ENCODE data around the gene ANOS1. TPM values are rescaled to one million over a fixed set of nuclear protein-coding genes. Genes with fewer than 3 reads are reported as not detected.
A peak's percentile ranks its signal among the peaks of the same experiment; 100 is the strongest.
"Not testable (repeated sequence)": the region's sequence is repeated elsewhere in the genome, so short reads cannot be mapped to it uniquely, and the experiment has no call there.

Gene ANOS1
- total RNA-seq, 1 experiment from 2014 or later: 0.22 TPM

- BruUV-seq (replicated peaks); H3K9me2 ChIP-seq (ENCODE audit: insufficient read depth); H3K27me3 ChIP-seq (ENCODE audit: insufficient read depth, low read depth); POLR2A ChIA-PET (ENCODE audit: unreplicated experiment); H3K4me3 ChIP-seq; H4K20me1 ChIP-seq (ENCODE audit: insufficient read depth); CTCF ChIA-PET; intact Hi-C loops (cut with micrococcal nuclease; ENCODE audit: unreplicated experiment); H3K9me3 ChIP-seq (ENCODE audit: insufficient read depth, low read depth); H3K36me3 ChIP-seq (ENCODE audit: low read depth); H3K79me2 ChIP-seq (ENCODE audit: low read depth); H2AFZ ChIP-seq: not testable (repeated sequence)
- peak overlapping the region; percentile 51 for H3K4me2 ChIP-seq
- peaks cover 25% of the 10 kb centered on the region for H3K4me1 ChIP-seq (replicated peaks; ENCODE audit: insufficient read depth)
- H3K27ac ChIP-seq: peak overlapping the region; percentile 91
- H3F3A ChIP-seq (ENCODE audit: insufficient read depth, low read depth): peaks cover 15% of the 10 kb centered on the region; the same call in 1 of the 2 replicates
- peak in 1 of 2 experiments; percentile 80 for DNase-seq
Measured at GRCh38 chrX:8757609-8758389, 25.9 kb upstream of the ANOS1 start.

GRCh38 chrX:8755813-8756212 lies 23.9 kb upstream of the ANOS1 start:
- Histone ChIP-seq H3K36me3 (ENCODE audit: low read depth) (no peaks in the 10 kb centered on the region), H3K4me1 (replicated peaks; ENCODE audit: insufficient read depth) (peaks cover 25% of the 10 kb centered on the region), H3K9me3 (ENCODE audit: insufficient read depth, low read depth) (no peaks in the 10 kb centered on the region), H3K27ac (no peak overlapping the region), H3K9me2 (ENCODE audit: insufficient read depth) (no peaks in the 10 kb centered on the region), H2AFZ (no peak overlapping the region), H3F3A (ENCODE audit: insufficient read depth, low read depth) (peaks cover 15% of the 10 kb centered on the region; the same call in 1 of the 2 replicates), H3K27me3 (ENCODE audit: insufficient read depth, low read depth) (no peaks in the 10 kb centered on the region), H3K79me2 (ENCODE audit: low read depth) (no peaks in the 10 kb centered on the region), H3K4me2 (no peak overlapping the region), H3K4me3 (no peak overlapping the region), H4K20me1 (ENCODE audit: insufficient read depth) (no peaks in the 10 kb centered on the region)
- intact Hi-C loops (cut with micrococcal nuclease; ENCODE audit: unreplicated experiment): no loop called here
- ChIA-PET CTCF (no interaction called here), POLR2A (ENCODE audit: unreplicated experiment) (no interaction called here)
- DNase-seq: no peak
- no peak for TF ChIP-seq EZH2 (IDR thresholded peaks at IDR 0.05; ENCODE audit: low read depth)
- no TSS peak for BruUV-seq (replicated peaks)

GRCh38 chrX:8755116-8755515 lies 23.2 kb upstream of the ANOS1 start:
- Histone ChIP-seq H3K27me3 (ENCODE audit: insufficient read depth, low read depth) (no peaks in the 10 kb centered on the region), H3K4me2 (no peak overlapping the region), H3K9me3 (ENCODE audit: insufficient read depth, low read depth) (no peaks in the 10 kb centered on the region), H3K9me2 (ENCODE audit: insufficient read depth) (no peaks in the 10 kb centered on the region), H3K4me3 (no peak overlapping the region), H3K4me1 (replicated peaks; ENCODE audit: insufficient read depth) (peaks cover 25% of the 10 kb centered on the region), H3F3A (ENCODE audit: insufficient read depth, low read depth) (peaks cover 15% of the 10 kb centered on the region; the same call in 1 of the 2 replicates), H3K79me2 (ENCODE audit: low read depth) (no peaks in the 10 kb centered on the region), H3K27ac (no peak overlapping the region), H2AFZ (no peak overlapping the region), H4K20me1 (ENCODE audit: insufficient read depth) (no peaks in the 10 kb centered on the region), H3K36me3 (ENCODE audit: low read depth) (no peaks in the 10 kb centered on the region)
- no peak for TF ChIP-seq EZH2 (IDR thresholded peaks at IDR 0.05; ENCODE audit: low read depth)
- no peak for TF ChIP-seq CTCF (conservative IDR thresholded peaks at IDR 0.05)
- no peak for DNase-seq
- CTCF ChIA-PET: no interaction called here
- intact Hi-C loops (cut with micrococcal nuclease; ENCODE audit: unreplicated experiment): no loop called here
- POLR2A ChIA-PET (ENCODE audit: unreplicated experiment): no interaction called here
- no TSS peak for BruUV-seq (replicated peaks)

GRCh38 chrX:8749697-8750096 lies 17.8 kb upstream of the ANOS1 start:
- ChIA-PET POLR2A (ENCODE audit: unreplicated experiment) (interaction anchor here (0.5 kb wide), 1 partner anchor 126 kb away, joined by 22 read pairs; no protein-coding TSS in a partner anchor), CTCF (no interaction called here)
- H4K20me1 ChIP-seq (ENCODE audit: insufficient read depth): no peaks in the 10 kb centered on the region
- TF ChIP-seq CTCF (conservative IDR thresholded peaks at IDR 0.05): no peak
- no peak for TF ChIP-seq EZH2 (IDR thresholded peaks at IDR 0.05; ENCODE audit: low read depth)
- no peaks in the 10 kb centered on the region for H3K9me2 ChIP-seq (ENCODE audit: insufficient read depth)
- DNase-seq: no peak
- intact Hi-C loops (cut with micrococcal nuclease; ENCODE audit: unreplicated experiment): loop anchor here (10.0 kb wide), 3 partner anchors 125 to 1365 kb away; no protein-coding TSS in a partner anchor
- H3K79me2 ChIP-seq (ENCODE audit: low read depth): no peaks in the 10 kb centered on the region
- no peak overlapping the region for H2AFZ ChIP-seq
- H3K36me3 ChIP-seq (ENCODE audit: low read depth): no peaks in the 10 kb centered on the region
- no peak overlapping the region for H3K4me2 ChIP-seq
- H3F3A ChIP-seq (ENCODE audit: insufficient read depth, low read depth): no peaks in the 10 kb centered on the region
- H3K9me3 ChIP-seq (ENCODE audit: insufficient read depth, low read depth): no peaks in the 10 kb centered on the region
- H3K27ac ChIP-seq: no peak overlapping the region
- BruUV-seq (replicated peaks): no TSS peak
- H3K27me3 ChIP-seq (ENCODE audit: insufficient read depth, low read depth): no peaks in the 10 kb centered on the region
- no peak overlapping the region for H3K4me3 ChIP-seq
- H3K4me1 ChIP-seq (replicated peaks; ENCODE audit: insufficient read depth): no peaks in the 10 kb centered on the region

All from PC-9 (cell line).